ENCODE measurements around the gene USP37. TPM values are rescaled to one million over a fixed set of nuclear protein-coding genes. Genes with fewer than 3 reads are reported as not detected.

USP37 gene
- total RNA-seq, 2 donors from 2014 or later = 6.0 to 14.5 TPM

- no peak overlapping the region for H3K27ac ChIP-seq
- intact Hi-C loops (cut with DNase I) = no loop called here
- DNase-seq (no peak), ATAC-seq (no peak)
- TF ChIP-seq, protein P1, sequence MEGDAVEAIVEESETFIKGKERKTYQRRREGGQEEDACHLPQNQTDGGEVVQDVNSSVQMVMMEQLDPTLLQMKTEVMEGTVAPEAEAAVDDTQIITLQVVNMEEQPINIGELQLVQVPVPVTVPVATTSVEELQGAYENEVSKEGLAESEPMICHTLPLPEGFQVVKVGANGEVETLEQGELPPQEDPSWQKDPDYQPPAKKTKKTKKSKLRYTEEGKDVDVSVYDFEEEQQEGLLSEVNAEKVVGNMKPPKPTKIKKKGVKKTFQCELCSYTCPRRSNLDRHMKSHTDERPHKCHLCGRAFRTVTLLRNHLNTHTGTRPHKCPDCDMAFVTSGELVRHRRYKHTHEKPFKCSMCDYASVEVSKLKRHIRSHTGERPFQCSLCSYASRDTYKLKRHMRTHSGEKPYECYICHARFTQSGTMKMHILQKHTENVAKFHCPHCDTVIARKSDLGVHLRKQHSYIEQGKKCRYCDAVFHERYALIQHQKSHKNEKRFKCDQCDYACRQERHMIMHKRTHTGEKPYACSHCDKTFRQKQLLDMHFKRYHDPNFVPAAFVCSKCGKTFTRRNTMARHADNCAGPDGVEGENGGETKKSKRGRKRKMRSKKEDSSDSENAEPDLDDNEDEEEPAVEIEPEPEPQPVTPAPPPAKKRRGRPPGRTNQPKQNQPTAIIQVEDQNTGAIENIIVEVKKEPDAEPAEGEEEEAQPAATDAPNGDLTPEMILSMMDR (IDR thresholded peaks at IDR 0.05) = no peak
- H3K4me1 ChIP-seq = no peaks in the 10 kb centered on the region
- H3K9me3 ChIP-seq = no peaks in the 10 kb centered on the region
- no peak overlapping the region for H3K4me3 ChIP-seq
- peaks cover 10 to 23% of the 10 kb centered on the region in 2 donors for H3K36me3 ChIP-seq (replicated peaks in 1 of 2; ENCODE audit: insufficient read depth in 1 of 2, low read depth in 2 of 2)
- no peaks in the 10 kb centered on the region for H3K27me3 ChIP-seq
- WGBS, 2 donors = 94 to 100% methylated on average over 1 of the region's 1 CpG
Measured at GRCh38 chr2:218585541-218585940, 17.4 kb upstream of the USP37 start.

DNA sequence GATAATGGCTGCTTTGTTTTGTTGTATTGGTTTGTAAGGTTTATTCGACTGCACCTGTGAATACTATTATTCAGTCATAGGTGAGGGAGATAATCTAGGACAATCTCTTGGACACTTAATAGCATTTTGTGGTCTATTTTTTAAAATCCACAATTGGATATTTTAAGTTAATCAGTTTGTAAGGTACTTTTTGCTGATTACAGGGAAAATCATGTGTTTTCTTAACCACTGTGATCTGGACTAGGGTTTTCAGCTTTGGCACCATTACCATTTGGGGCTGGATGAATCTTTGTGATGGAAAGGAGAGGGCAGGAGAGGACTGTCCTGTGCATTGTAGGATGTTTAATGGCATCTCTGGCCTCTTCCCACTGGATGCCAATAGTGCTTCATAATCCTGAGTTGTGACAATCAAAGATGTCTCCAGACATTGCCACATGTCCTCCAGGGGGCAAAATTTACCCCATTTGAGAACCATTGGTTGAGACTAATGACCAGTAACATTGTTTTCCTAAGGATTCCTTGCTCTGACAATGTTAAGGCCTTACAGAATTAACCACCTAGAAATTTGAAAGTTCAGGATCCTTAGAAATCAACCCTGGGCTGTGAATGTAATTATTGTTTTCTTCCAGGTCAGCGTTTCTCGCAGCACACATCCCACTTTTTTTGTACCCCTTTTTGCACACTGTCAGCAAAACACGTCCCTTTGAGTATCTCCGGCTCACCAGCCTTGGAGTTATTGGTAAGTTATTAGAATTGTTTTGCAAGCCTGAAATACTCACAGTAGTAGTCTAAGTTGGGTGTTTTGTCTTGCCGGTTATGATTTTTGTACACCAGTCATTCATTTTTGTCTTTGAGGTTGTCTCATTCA lies 16.1 kb upstream of the USP37 start:
- H3K9me3 ChIP-seq = no peaks in the 10 kb centered on the region
- no peak for TF ChIP-seq POLR2A (IDR thresholded peaks at IDR 0.05)
- TF ChIP-seq, protein P1 (IDR thresholded peaks at IDR 0.05) = no peak
- H3K27ac ChIP-seq = no peak overlapping the region
- H3K27me3 ChIP-seq = no peaks in the 10 kb centered on the region
- ATAC-seq (no peak), DNase-seq (no peak)
- intact Hi-C loops (cut with DNase I) = no loop called here
- H3K36me3 ChIP-seq (replicated peaks in 1 of 2; ENCODE audit: insufficient read depth in 1 of 2, low read depth in 2 of 2) = peaks cover 7 to 17% of the 10 kb centered on the region in 2 donors
- WGBS, 2 donors = 94 to 96% methylated on average over 6 of the region's 6 CpGs
- H3K4me3 ChIP-seq = no peak overlapping the region
- H3K4me1 ChIP-seq = no peaks in the 10 kb centered on the region

DNA sequence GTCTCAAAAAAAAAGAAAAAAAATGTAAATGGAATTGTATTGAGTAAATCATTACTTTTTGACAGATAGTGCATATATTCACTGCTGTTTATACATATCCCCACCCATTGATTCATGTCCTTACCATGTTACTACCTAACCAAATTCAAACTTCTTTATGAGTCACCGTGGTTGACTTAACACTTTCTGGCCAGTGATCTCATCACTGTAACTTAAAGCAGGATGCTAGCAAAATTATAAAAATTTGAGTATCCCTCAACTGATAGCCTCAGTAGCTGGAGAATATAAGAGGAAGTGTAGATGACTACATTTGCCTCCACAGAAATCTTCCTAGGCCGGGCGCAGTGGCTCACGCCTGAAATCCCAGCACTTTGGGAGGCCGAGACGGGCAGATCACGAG lies 13.9 kb upstream of the USP37 start:
- no peaks in the 10 kb centered on the region for H3K9me3 ChIP-seq
- intact Hi-C loops (cut with DNase I) = no loop called here
- H3K27ac ChIP-seq = no peak overlapping the region
- TF ChIP-seq POLR2A (IDR thresholded peaks at IDR 0.05) = no peak
- TF ChIP-seq, protein P1 (IDR thresholded peaks at IDR 0.05) = no peak
- no peaks in the 10 kb centered on the region for H3K27me3 ChIP-seq
- no peak overlapping the region for H3K4me3 ChIP-seq
- H3K36me3 ChIP-seq (replicated peaks in 1 of 2; ENCODE audit: insufficient read depth in 1 of 2, low read depth in 2 of 2) = peaks cover 7 to 17% of the 10 kb centered on the region in 2 donors
- DNase-seq (no peak), ATAC-seq (no peak)
- H3K4me1 ChIP-seq = peaks cover 6% of the 10 kb centered on the region
- 92 to 95% methylated on average over 7 of the region's 7 CpGs for WGBS, 2 donors

- Histone ChIP-seq H3K36me3 (replicated peaks in 1 of 2; ENCODE audit: insufficient read depth in 1 of 2, low read depth in 2 of 2) (peaks cover 0 to 4% of the 10 kb centered on the region in 2 donors), H3K27me3 (no peaks in the 10 kb centered on the region), H3K4me1 (peaks cover 6% of the 10 kb centered on the region), H3K4me3 (no peak overlapping the region), H3K27ac (no peak overlapping the region), H3K9me3 (no peaks in the 10 kb centered on the region)
- 95 to 100% methylated on average over 3 of the region's 3 CpGs for WGBS, 2 donors
- DNase-seq (no peak), ATAC-seq (no peak)
- intact Hi-C loops (cut with DNase I) = no loop called here
- TF ChIP-seq, protein P1 (IDR thresholded peaks at IDR 0.05) = no peak
- no peak for TF ChIP-seq POLR2A (IDR thresholded peaks at IDR 0.05)
Measured at GRCh38 chr2:218578272-218578877, 10.2 kb upstream of the USP37 start.

All from body of pancreas (tissue), 4 donors.